ENCODE measurements around the gene STK25.

STK25 gene

GRCh38 chr2:241485172-241485911 lies 23.0 kb downstream of the STK25 start:
- Histone ChIP-seq H3K9ac (ENCODE audit: low read depth, low read length) (no peak overlapping the region), H3K36me3 (ENCODE audit: insufficient read depth, low read length) (no peaks in the 10 kb centered on the region), H3K9me3 (ENCODE audit: control insufficient read depth, insufficient read depth, low read length) (no peaks in the 10 kb centered on the region), H3K4me1 (ENCODE audit: insufficient read depth, low read length) (no peaks in the 10 kb centered on the region)

- H3K4me1 ChIP-seq (ENCODE audit: insufficient read depth, low read length): no peaks in the 10 kb centered on the region
- no peaks in the 10 kb centered on the region for H3K9me3 ChIP-seq (ENCODE audit: control insufficient read depth, insufficient read depth, low read length)
Observed at GRCh38 chr2:241483305-241483704, 25.1 kb downstream of the STK25 start.

GRCh38 chr2:241482126-241482955 lies 26.0 kb downstream of the STK25 start:
- Histone ChIP-seq H3K4me1 (ENCODE audit: insufficient read depth, low read length) (no peaks in the 10 kb centered on the region), H3K36me3 (ENCODE audit: insufficient read depth, low read length) (no peaks in the 10 kb centered on the region), H3K9ac (ENCODE audit: low read depth, low read length) (no peak overlapping the region), H3K9me3 (ENCODE audit: control insufficient read depth, insufficient read depth, low read length) (no peaks in the 10 kb centered on the region)

More at GRCh38 chr2:241483305-241483704, 25.1 kb downstream of the STK25 start:
- H3K36me3 ChIP-seq (ENCODE audit: insufficient read depth, low read length): no peaks in the 10 kb centered on the region
- no peak overlapping the region for H3K9ac ChIP-seq (ENCODE audit: low read depth, low read length)

GRCh38 chr2:241481687-241482086 lies 26.7 kb downstream of the STK25 start:
- no peak overlapping the region for H3K9ac ChIP-seq (ENCODE audit: low read depth, low read length)
- no peaks in the 10 kb centered on the region for H3K4me1 ChIP-seq (ENCODE audit: insufficient read depth, low read length)

GRCh38 chr2:241479026-241479898 lies 29.1 kb downstream of the STK25 start:
- Histone ChIP-seq H3K9me3 (ENCODE audit: control insufficient read depth, insufficient read depth, low read length) (no peaks in the 10 kb centered on the region), H3K9ac (ENCODE audit: low read depth, low read length) (no peak overlapping the region), H3K36me3 (ENCODE audit: insufficient read depth, low read length) (no peaks in the 10 kb centered on the region), H3K4me1 (ENCODE audit: insufficient read depth, low read length) (no peaks in the 10 kb centered on the region)

More at GRCh38 chr2:241481687-241482086, 26.7 kb downstream of the STK25 start:
- H3K36me3 ChIP-seq (ENCODE audit: insufficient read depth, low read length): no peaks in the 10 kb centered on the region
- H3K9me3 ChIP-seq (ENCODE audit: control insufficient read depth, insufficient read depth, low read length): no peaks in the 10 kb centered on the region

GRCh38 chr2:241478166-241478565 lies 30.2 kb downstream of the STK25 start:
- Histone ChIP-seq H3K9ac (ENCODE audit: low read depth, low read length) (no peak overlapping the region), H3K9me3 (ENCODE audit: control insufficient read depth, insufficient read depth, low read length) (no peaks in the 10 kb centered on the region), H3K36me3 (ENCODE audit: insufficient read depth, low read length) (no peaks in the 10 kb centered on the region), H3K4me1 (ENCODE audit: insufficient read depth, low read length) (no peaks in the 10 kb centered on the region)

GRCh38 chr2:241475267-241475666 lies 33.1 kb downstream of the STK25 start:
- Histone ChIP-seq H3K4me1 (ENCODE audit: insufficient read depth, low read length) (no peaks in the 10 kb centered on the region), H3K9me3 (ENCODE audit: control insufficient read depth, insufficient read depth, low read length) (no peaks in the 10 kb centered on the region), H3K36me3 (ENCODE audit: insufficient read depth, low read length) (no peaks in the 10 kb centered on the region), H3K9ac (ENCODE audit: low read depth, low read length) (no peak overlapping the region)

GRCh38 chr2:241473399-241473798 lies 35.0 kb downstream of the STK25 start:
- no peak overlapping the region for H3K9ac ChIP-seq (ENCODE audit: low read depth, low read length)
- H3K4me1 ChIP-seq (ENCODE audit: insufficient read depth, low read length): no peaks in the 10 kb centered on the region
- H3K9me3 ChIP-seq (ENCODE audit: control insufficient read depth, insufficient read depth, low read length): no peaks in the 10 kb centered on the region
- no peaks in the 10 kb centered on the region for H3K36me3 ChIP-seq (ENCODE audit: insufficient read depth, low read length)

- H3K4me1 ChIP-seq (ENCODE audit: insufficient read depth, low read length): no peaks in the 10 kb centered on the region
- H3K9ac ChIP-seq (ENCODE audit: low read depth, low read length): no peak overlapping the region
- no peaks in the 10 kb centered on the region for H3K36me3 ChIP-seq (ENCODE audit: insufficient read depth, low read length)
- no peaks in the 10 kb centered on the region for H3K9me3 ChIP-seq (ENCODE audit: control insufficient read depth, insufficient read depth, low read length)
Observed at GRCh38 chr2:241469746-241470145, 38.6 kb downstream of the STK25 start.

- H3K4me1 ChIP-seq (ENCODE audit: insufficient read depth, low read length): no peaks in the 10 kb centered on the region
- no peaks in the 10 kb centered on the region for H3K36me3 ChIP-seq (ENCODE audit: insufficient read depth, low read length)
- H3K9me3 ChIP-seq (ENCODE audit: control insufficient read depth, insufficient read depth, low read length): no peaks in the 10 kb centered on the region
- H3K9ac ChIP-seq (ENCODE audit: low read depth, low read length): no peak overlapping the region
Observed at GRCh38 chr2:241468476-241468781, 40.0 kb downstream of the STK25 start.

GRCh38 chr2:241467777-241468475 lies 40.5 kb downstream of the STK25 start:
- H3K9ac ChIP-seq (ENCODE audit: low read depth, low read length): no peak overlapping the region
- H3K36me3 ChIP-seq (ENCODE audit: insufficient read depth, low read length): no peaks in the 10 kb centered on the region
- H3K4me1 ChIP-seq (ENCODE audit: insufficient read depth, low read length): no peaks in the 10 kb centered on the region
- no peaks in the 10 kb centered on the region for H3K9me3 ChIP-seq (ENCODE audit: control insufficient read depth, insufficient read depth, low read length)

GRCh38 chr2:241466230-241466629 lies 42.2 kb downstream of the STK25 start:
- Histone ChIP-seq H3K9me3 (ENCODE audit: control insufficient read depth, insufficient read depth, low read length) (no peaks in the 10 kb centered on the region), H3K36me3 (ENCODE audit: insufficient read depth, low read length) (no peaks in the 10 kb centered on the region), H3K4me1 (ENCODE audit: insufficient read depth, low read length) (no peaks in the 10 kb centered on the region), H3K9ac (ENCODE audit: low read depth, low read length) (no peak overlapping the region)

- Histone ChIP-seq H3K9me3 (ENCODE audit: control insufficient read depth, insufficient read depth, low read length) (no peaks in the 10 kb centered on the region), H3K36me3 (ENCODE audit: insufficient read depth, low read length) (no peaks in the 10 kb centered on the region), H3K4me1 (ENCODE audit: insufficient read depth, low read length) (no peaks in the 10 kb centered on the region), H3K9ac (ENCODE audit: low read depth, low read length) (no peak overlapping the region)
Observed at GRCh38 chr2:241465543-241465942, 42.8 kb downstream of the STK25 start.
